B cell (primary cell): ENCODE measurements around the gene ORC4. TPM values are rescaled to one million over a fixed set of nuclear protein-coding genes. Genes with fewer than 3 reads are reported as not detected.

Experiments used
- ATAC-seq: fragments of 200-7000 bp; cut with Tn5 transposase; one replicate; pipeline ENCODE4 v1.10.0; 2021; ENCODE audit warnings: low read depth, mild to moderate bottlenecking, moderate number of reproducible peaks, moderate library complexity
- CTCF ChIA-PET: fragments of 350-600 bp; sonication (Branson Sonifier 250); formaldehyde crosslinking; loops from one replicate; lab custom pipeline; 2021; ENCODE audit warnings: antibody characterized with exemption, inconsistent platforms; lab: Charles Lee
- POLR2A ChIA-PET: fragments of 350-600 bp; sonication (Branson Sonifier 250); formaldehyde crosslinking; loops from one replicate; lab custom pipeline; 2021; ENCODE audit warnings: antibody characterized with exemption; lab: Charles Lee
- DNase-seq: peaks from one replicate; pipeline ENCODE4 v3.0.0; 2013
- H2AFZ ChIP-seq: 2 replicates; pipeline ENCODE4 v1.6.1; 2012; ENCODE audit warnings: mild to moderate bottlenecking, low read depth, low read length; ENCODE audit not compliant: insufficient read depth, poor library complexity, severe bottlenecking
- H3K27ac ChIP-seq, 2 donors: 1 replicate in 1 of 2; 2 replicates in 1 of 2; pipeline ENCODE4 v1.5.1; 2012 to 2013; ENCODE audit warnings: low read length in 2 of 2, mild to moderate bottlenecking in 2 of 2, moderate library complexity in 1 of 2
- H3K27me3 ChIP-seq, 4 experiments: fragments of 200-600 bp in 1 of 4; sonication (generic) in 1 of 4; replicated peaks in 1 of 4; 1 replicate in 2 of 4; 2 replicates in 2 of 4; pipeline versions ENCODE4 v1.6.1 to v1.7.0; 2013 to 2016; ENCODE audit warnings: low read length in 3 of 4, mild to moderate bottlenecking in 2 of 4, mixed read lengths in 1 of 4, moderate library complexity in 1 of 4; ENCODE audit not compliant: insufficient read depth in 4 of 4, control insufficient read depth in 3 of 4; ENCODE audit errors: control extremely low read depth in 1 of 4
- H3K36me3 ChIP-seq, 2 experiments: replicated peaks in 1 of 2; 1 replicate in 1 of 2; 2 replicates in 1 of 2; pipeline versions ENCODE4 v1.6.1 to v1.7.1; 2013; ENCODE audit warnings: low read length in 1 of 2; ENCODE audit not compliant: insufficient read depth in 2 of 2, control insufficient read depth in 1 of 2; ENCODE audit errors: control extremely low read depth in 1 of 2, extremely low read depth in 1 of 2
- H3K4me1 ChIP-seq, 2 donors: fragments of 200-600 bp in 1 of 2; sonication (generic) in 1 of 2; 1 replicate in 1 of 2; 2 replicates in 1 of 2; pipeline versions ENCODE4 v1.5.1 to v1.6.1; 2013 to 2017; ENCODE audit warnings: low read length in 2 of 2; ENCODE audit not compliant: control insufficient read depth in 2 of 2, insufficient read depth in 2 of 2
- H3K4me2 ChIP-seq: replicated peaks from 2 replicates; pipeline ENCODE3; 2012; ENCODE audit warnings: mild to moderate bottlenecking, low read depth, low read length; ENCODE audit not compliant: poor library complexity, severe bottlenecking
- H3K4me3 ChIP-seq, 5 experiments: fragments of 200-600 bp in 1 of 5; sonication (generic) in 1 of 5; 1 replicate in 3 of 5; 2 replicates in 2 of 5; pipeline versions ENCODE4 v1.5.1 to v1.7.0; 2011 to 2016; ENCODE audit warnings: low read length in 4 of 5, mild to moderate bottlenecking in 4 of 5, low read depth in 2 of 5, control low read depth in 1 of 5, moderate library complexity in 1 of 5; ENCODE audit not compliant: insufficient read depth in 1 of 5; ENCODE audit errors: control extremely low read depth in 1 of 5, extremely low read depth in 1 of 5
- H3K79me2 ChIP-seq: fragments of 200-600 bp; sonication (generic); one replicate; pipeline ENCODE4 v1.6.0; 2016; ENCODE audit warnings: low read length; ENCODE audit not compliant: control insufficient read depth, insufficient read depth
- H3K9ac ChIP-seq: fragments of 200-600 bp; sonication (generic); 2 replicates; pipeline ENCODE4 v1.6.1; 2017; ENCODE audit warnings: mild to moderate bottlenecking, low read length, moderate library complexity
- H3K9me3 ChIP-seq, 3 donors: one replicate each; pipeline versions ENCODE4 v1.6.1 to v1.7.1; 2013; ENCODE audit warnings: low read length in 2 of 3; ENCODE audit not compliant: control insufficient read depth in 2 of 3, insufficient read depth in 1 of 3; ENCODE audit errors: control extremely low read depth in 1 of 3
- H4K20me1 ChIP-seq: 2 replicates; pipeline ENCODE4 v1.6.0; 2012; ENCODE audit warnings: mild to moderate bottlenecking, low read length; ENCODE audit not compliant: insufficient read depth, control insufficient read depth, poor library complexity, severe bottlenecking
- H3K27ac Mint-ChIP-seq: one replicate; pipeline ENCODE4 v1.8.0; 2021; ENCODE audit warnings: mixed read lengths
- H3K27me3 Mint-ChIP-seq: one replicate; pipeline ENCODE4 v1.8.0; 2021; ENCODE audit warnings: mixed read lengths
- H3K4me1 Mint-ChIP-seq: one replicate; pipeline ENCODE4 v1.8.0; 2021; ENCODE audit warnings: mixed read lengths
- H3K4me3 Mint-ChIP-seq: one replicate; pipeline ENCODE4 v1.8.0; 2021; ENCODE audit warnings: mixed read lengths
- H3K9me3 Mint-ChIP-seq: one replicate; pipeline ENCODE4 v1.8.0; 2022; ENCODE audit warnings: mixed read lengths; ENCODE audit not compliant: insufficient read depth
- CTCF ChIP-seq: fragments of 200-600 bp; IDR thresholded peaks from one replicate; pipeline ENCODE4 v1.8.0; 2022; ENCODE audit warnings: antibody characterized with exemption, mild to moderate bottlenecking
- EZH2 ChIP-seq: IDR thresholded peaks from 2 replicates; pipeline ENCODE4 v1.6.1; 2012; ENCODE audit warnings: borderline replicate concordance, low read depth, mild to moderate bottlenecking, moderate library complexity, low read length; ENCODE audit not compliant: insufficient read depth, poor library complexity, severe bottlenecking
- WGBS: methylation state at CpG from one replicate; pipeline ENCODE4 v1.1.5; 2013; ENCODE audit warnings: missing lambda C conversion rate; ENCODE audit not compliant: insufficient coverage; 5-methylcytosine and 5-hydroxymethylcytosine counted together
- intact Hi-C: fragments of 100-400 bp; cut with micrococcal nuclease; formaldehyde crosslinking; loops from one replicate; pipeline ENCODE4 v1.10.0; 2022
- polyA plus RNA-seq: library from polyadenylated mRNA; depleted of rRNA; stranded (reverse); fragments of >200 nt; gene quantifications from 2 replicates; pipeline ENCODE4 v1.2.3, GENCODE V29; 2012
- total RNA-seq, 2 donors: library from RNA; stranded (reverse); fragments of 120-200 nt in 1 of 2; gene quantifications; 1 replicate in 1 of 2; 2 replicates in 1 of 2; pipeline versions ENCODE4 v1.2.3 to v1.2.4, GENCODE V29; 2013 to 2022

ORC4 gene
- total and polyA plus RNA-seq, 2 donors (not counting 1 experiment from before 2014, with no cell fraction given): 31.5 to 48.9 TPM

- Histone ChIP-seq H2AFZ (no peak overlapping the region), H3K9ac (no peak overlapping the region), H3K27ac (no peak overlapping the region), H3K79me2 (peaks cover 87% of the 10 kb centered on the region), H3K4me1 (no peaks in the 10 kb centered on the region), H3K9me3 (peaks cover 0 to 1% (median 0%) of the 10 kb centered on the region in 3 donors), H3K4me2 (no peak overlapping the region), H3K4me3 (no peak overlapping the region), H3K36me3 (peaks cover 2% of the 10 kb centered on the region in 2 experiments), H3K27me3 (no peaks in the 10 kb centered on the region), H4K20me1 (peaks cover 61% of the 10 kb centered on the region)
- ATAC-seq (no peak), DNase-seq (no peak)
- Mint-ChIP-seq H3K9me3 (peaks cover 3% of the 10 kb centered on the region), H3K4me1 (peaks cover 36% of the 10 kb centered on the region), H3K4me3 (no peak overlapping the region), H3K27ac (no peak overlapping the region), H3K27me3 (no peaks in the 10 kb centered on the region)
- TF ChIP-seq CTCF: no peak
- TF ChIP-seq EZH2: no peak
- WGBS: no CpG with 5 or more reads among the region's 5 CpGs
- POLR2A ChIA-PET: no interaction called here
- intact Hi-C loops: no loop called here
- CTCF ChIA-PET: interaction anchor here (0.8 to 1.2 kb wide), 2 partner anchors 12 to 503 kb away, joined by 3 read pairs; no protein-coding TSS in a partner anchor
Observed at GRCh38 chr2:148007219-148007900, 13.2 kb downstream of the ORC4 start.
